ENCODE data around the gene PLXND1.

Gene PLXND1

DNA sequence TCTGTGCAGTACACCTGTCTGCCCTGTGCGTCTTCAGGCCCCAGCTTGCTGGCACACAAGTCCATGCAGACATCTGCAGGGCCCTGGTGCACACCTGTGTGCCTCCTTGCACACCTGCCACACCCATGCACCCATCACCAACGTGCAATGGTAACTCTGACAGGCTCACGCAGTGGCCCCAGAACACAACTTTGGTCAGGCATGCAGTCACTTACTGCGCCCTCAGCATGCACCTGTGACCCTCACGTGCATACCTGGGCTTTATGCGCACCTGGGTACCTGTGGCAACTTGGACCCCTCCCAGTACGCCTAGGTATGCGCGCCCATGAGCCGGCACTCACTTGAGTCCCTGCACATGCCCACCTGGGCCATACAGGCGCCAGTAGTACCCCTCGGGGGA, 1.7 kb downstream of the PLXND1 start:
- no peaks in the 10 kb centered on the region for H3K9me3 Mint-ChIP-seq
- H3K27me3 Mint-ChIP-seq, result peaks cover 38% of the 10 kb centered on the region
- ATAC-seq, result no peak
- H3K4me1 Mint-ChIP-seq, result peaks cover 9% of the 10 kb centered on the region
- H3K4me3 Mint-ChIP-seq, result no peak overlapping the region
- no peaks in the 10 kb centered on the region for H3K36me3 Mint-ChIP-seq (ENCODE audit: low read depth)
- no peak for DNase-seq
- no peak overlapping the region for H3K27ac Mint-ChIP-seq

DNA sequence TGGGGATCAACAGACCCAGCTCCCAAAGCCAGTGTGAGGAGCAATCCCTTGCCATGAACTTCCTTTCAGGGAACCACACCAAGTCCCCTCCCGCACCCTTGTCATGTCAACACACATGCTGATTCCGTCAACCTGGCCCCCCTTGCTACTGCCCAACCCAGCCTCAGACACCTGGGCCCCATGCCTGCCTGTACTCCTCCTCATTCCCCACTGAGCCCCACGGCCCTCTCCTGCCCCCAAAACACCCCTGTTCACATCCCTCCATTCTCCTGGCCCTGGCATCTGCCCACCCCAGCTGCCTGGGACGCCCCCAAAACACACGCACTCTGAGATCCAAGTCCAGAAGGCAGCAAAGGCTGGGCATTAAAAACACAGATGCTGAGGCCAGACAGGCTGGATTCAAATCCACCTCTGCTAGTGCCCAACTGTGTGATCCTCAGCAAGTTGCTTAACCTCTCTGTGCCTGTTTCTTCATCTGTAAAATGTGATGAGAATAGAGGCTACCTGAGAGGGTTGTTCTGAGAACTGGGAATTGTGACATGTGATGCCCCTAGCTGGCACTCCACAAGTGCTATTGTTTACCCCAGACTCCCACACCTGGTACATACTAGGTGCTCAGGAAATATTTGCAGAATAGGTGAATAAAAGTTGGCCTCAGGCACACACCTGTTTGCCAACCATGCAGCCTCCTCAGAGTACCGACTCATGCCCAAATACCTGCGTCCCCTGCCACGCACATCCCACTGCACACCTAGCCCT, 2.3 kb downstream of the PLXND1 start:
- ATAC-seq (no peak), DNase-seq (no peak)
- Mint-ChIP-seq H3K4me1 (peaks cover 12% of the 10 kb centered on the region), H3K9me3 (no peaks in the 10 kb centered on the region), H3K4me3 (no peak overlapping the region), H3K27ac (no peak overlapping the region), H3K36me3 (ENCODE audit: low read depth) (no peaks in the 10 kb centered on the region), H3K27me3 (peaks cover 34% of the 10 kb centered on the region)

DNA sequence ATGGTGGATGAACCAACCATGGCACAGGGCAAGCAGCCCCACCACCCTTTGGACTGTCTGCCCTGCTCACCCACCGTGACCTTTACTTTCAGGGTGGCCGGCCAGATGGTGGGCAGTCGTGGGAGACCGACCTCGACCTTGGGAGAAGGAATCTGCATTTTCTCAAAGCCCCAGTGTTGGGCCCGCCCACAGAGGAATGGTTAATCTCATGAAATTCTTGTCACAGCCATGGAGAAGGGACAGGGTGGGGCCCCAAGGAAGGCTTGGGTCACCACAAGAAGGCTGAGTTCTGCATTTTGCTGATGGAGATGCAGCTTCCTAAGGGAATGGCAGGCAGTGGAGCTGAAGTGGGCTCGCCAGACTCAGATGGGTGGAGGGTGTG, 2.9 kb downstream of the PLXND1 start:
- Mint-ChIP-seq H3K36me3 (ENCODE audit: low read depth) (no peaks in the 10 kb centered on the region), H3K4me3 (no peak overlapping the region), H3K27ac (no peak overlapping the region), H3K9me3 (no peaks in the 10 kb centered on the region), H3K4me1 (peaks cover 12% of the 10 kb centered on the region), H3K27me3 (peaks cover 30% of the 10 kb centered on the region)
- DNase-seq (no peak), ATAC-seq (no peak)

GRCh38 chr3:129602730-129603560, 3.5 kb downstream of the PLXND1 start:
- ATAC-seq (no peak), DNase-seq (no peak)
- H3K27me3 Mint-ChIP-seq, result peaks cover 27% of the 10 kb centered on the region
- H3K4me3 Mint-ChIP-seq, result no peak overlapping the region
- no peak overlapping the region for H3K27ac Mint-ChIP-seq
- H3K36me3 Mint-ChIP-seq (ENCODE audit: low read depth), result no peaks in the 10 kb centered on the region
- H3K9me3 Mint-ChIP-seq, result no peaks in the 10 kb centered on the region
- H3K4me1 Mint-ChIP-seq, result peaks cover 12% of the 10 kb centered on the region

DNA sequence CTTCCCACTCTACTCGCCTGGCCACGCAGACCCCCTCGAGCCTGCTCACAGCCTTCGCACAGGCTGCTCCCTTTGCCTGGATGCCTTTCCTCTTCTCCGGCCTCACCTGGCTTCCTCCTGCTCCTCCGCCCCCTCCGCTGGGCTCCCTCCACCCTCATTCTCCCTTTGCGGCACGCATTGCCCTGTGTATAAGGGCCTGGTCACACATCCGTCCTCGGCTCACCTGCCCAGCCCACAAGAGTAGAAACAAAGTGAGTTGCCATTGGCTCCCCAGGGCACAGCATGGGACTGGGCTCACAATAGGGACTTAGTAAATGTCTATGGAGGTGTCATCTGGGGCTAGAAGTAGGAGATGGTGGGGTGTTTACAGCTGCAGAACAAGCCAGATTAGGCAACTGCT, 4.2 kb downstream of the PLXND1 start:
- Mint-ChIP-seq H3K4me3 (no peak overlapping the region), H3K36me3 (ENCODE audit: low read depth) (no peaks in the 10 kb centered on the region), H3K4me1 (peaks cover 12% of the 10 kb centered on the region), H3K27ac (no peak overlapping the region), H3K27me3 (peaks cover 23% of the 10 kb centered on the region), H3K9me3 (no peaks in the 10 kb centered on the region)
- no peak for DNase-seq
- ATAC-seq, result no peak

DNA sequence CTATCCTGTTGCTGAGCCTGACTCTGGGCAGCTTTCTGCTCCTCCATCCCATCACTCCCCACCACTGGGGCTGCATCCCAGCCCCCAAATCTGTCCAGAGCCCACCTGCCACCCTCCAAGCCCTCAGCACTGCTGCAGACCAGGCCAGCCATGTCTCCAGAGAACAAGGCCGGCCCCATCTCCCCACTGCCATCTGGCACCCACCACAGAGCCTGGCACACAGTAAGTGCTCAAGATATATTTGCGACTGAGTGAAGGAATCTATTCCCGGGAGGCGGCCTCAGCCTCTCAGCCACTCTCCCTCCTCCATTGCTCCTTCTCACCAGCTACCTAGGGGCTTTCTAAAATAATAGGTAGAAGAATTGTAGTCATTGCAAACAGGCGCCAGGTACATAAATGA, 4.8 kb downstream of the PLXND1 start:
- H3K27me3 Mint-ChIP-seq, result peaks cover 18% of the 10 kb centered on the region
- H3K27ac Mint-ChIP-seq, result no peak overlapping the region
- ATAC-seq, result no peak
- no peaks in the 10 kb centered on the region for H3K36me3 Mint-ChIP-seq (ENCODE audit: low read depth)
- H3K4me3 Mint-ChIP-seq, result no peak overlapping the region
- H3K4me1 Mint-ChIP-seq, result peaks cover 8% of the 10 kb centered on the region
- H3K9me3 Mint-ChIP-seq, result no peaks in the 10 kb centered on the region
- no peak for DNase-seq

GRCh38 chr3:129600348-129600747, 6.1 kb downstream of the PLXND1 start:
- no peak for ATAC-seq
- no peak for DNase-seq
- Mint-ChIP-seq H3K27ac (no peak overlapping the region), H3K4me3 (no peak overlapping the region), H3K9me3 (no peaks in the 10 kb centered on the region), H3K27me3 (peaks cover 14% of the 10 kb centered on the region), H3K4me1 (peaks cover 5% of the 10 kb centered on the region), H3K36me3 (ENCODE audit: low read depth) (no peaks in the 10 kb centered on the region)

DNA sequence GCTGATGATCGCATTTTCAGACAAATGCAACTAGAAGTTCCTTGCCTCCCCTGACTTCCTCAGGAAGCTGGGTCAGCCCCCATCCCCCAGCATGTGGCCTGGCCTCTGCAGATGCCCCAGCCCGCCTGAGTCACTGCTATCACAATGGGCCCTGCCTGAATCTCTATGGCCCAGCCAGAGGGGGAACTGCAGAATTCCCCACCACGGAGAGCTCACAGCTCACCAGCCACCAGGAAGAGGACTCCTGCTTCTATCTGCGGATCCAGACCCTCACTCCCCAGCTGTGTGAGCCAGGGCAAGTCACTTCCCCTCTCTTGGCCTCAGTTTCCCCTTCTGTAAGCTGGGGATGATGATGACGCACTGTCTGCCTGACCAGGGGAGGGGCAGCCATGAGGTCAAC, 6.9 kb downstream of the PLXND1 start:
- Mint-ChIP-seq H3K27me3 (peaks cover 14% of the 10 kb centered on the region), H3K4me3 (no peak overlapping the region), H3K27ac (no peak overlapping the region), H3K4me1 (peaks cover 8% of the 10 kb centered on the region), H3K9me3 (no peaks in the 10 kb centered on the region), H3K36me3 (ENCODE audit: low read depth) (no peaks in the 10 kb centered on the region)
- ATAC-seq, result no peak
- DNase-seq, result no peak

- no peak for ATAC-seq
- Mint-ChIP-seq H3K4me1 (peaks cover 11% of the 10 kb centered on the region), H3K27ac (no peak overlapping the region), H3K27me3 (peaks cover 9% of the 10 kb centered on the region), H3K4me3 (no peak overlapping the region), H3K9me3 (no peaks in the 10 kb centered on the region), H3K36me3 (ENCODE audit: low read depth) (no peaks in the 10 kb centered on the region)
- DNase-seq, result no peak
These were observed 7.4 kb downstream of the PLXND1 start for GRCh38 chr3:129599073-129599472.

GRCh38 chr3:129598484-129598883, 8.0 kb downstream of the PLXND1 start:
- Mint-ChIP-seq H3K9me3 (no peaks in the 10 kb centered on the region), H3K27ac (no peak overlapping the region), H3K4me1 (peaks cover 17% of the 10 kb centered on the region), H3K36me3 (ENCODE audit: low read depth) (no peaks in the 10 kb centered on the region), H3K4me3 (no peak overlapping the region), H3K27me3 (peaks cover 9% of the 10 kb centered on the region)
- no peak for DNase-seq
- no peak for ATAC-seq

- no peak for ATAC-seq
- Mint-ChIP-seq H3K36me3 (ENCODE audit: low read depth) (no peaks in the 10 kb centered on the region), H3K27ac (no peak overlapping the region), H3K4me1 (peaks cover 22% of the 10 kb centered on the region), H3K4me3 (no peak overlapping the region), H3K27me3 (peaks cover 14% of the 10 kb centered on the region), H3K9me3 (no peaks in the 10 kb centered on the region)
- no peak for DNase-seq
These were observed 8.5 kb downstream of the PLXND1 start for GRCh38 chr3:129598000-129598381.

GRCh38 chr3:129597087-129597999, 9.1 kb downstream of the PLXND1 start:
- Mint-ChIP-seq H3K4me1 (peaks cover 25% of the 10 kb centered on the region), H3K36me3 (ENCODE audit: low read depth) (no peaks in the 10 kb centered on the region), H3K27me3 (peaks cover 13% of the 10 kb centered on the region), H3K27ac (no peak overlapping the region), H3K4me3 (no peak overlapping the region), H3K9me3 (no peaks in the 10 kb centered on the region)
- DNase-seq (no peak), ATAC-seq (no peak)

DNA sequence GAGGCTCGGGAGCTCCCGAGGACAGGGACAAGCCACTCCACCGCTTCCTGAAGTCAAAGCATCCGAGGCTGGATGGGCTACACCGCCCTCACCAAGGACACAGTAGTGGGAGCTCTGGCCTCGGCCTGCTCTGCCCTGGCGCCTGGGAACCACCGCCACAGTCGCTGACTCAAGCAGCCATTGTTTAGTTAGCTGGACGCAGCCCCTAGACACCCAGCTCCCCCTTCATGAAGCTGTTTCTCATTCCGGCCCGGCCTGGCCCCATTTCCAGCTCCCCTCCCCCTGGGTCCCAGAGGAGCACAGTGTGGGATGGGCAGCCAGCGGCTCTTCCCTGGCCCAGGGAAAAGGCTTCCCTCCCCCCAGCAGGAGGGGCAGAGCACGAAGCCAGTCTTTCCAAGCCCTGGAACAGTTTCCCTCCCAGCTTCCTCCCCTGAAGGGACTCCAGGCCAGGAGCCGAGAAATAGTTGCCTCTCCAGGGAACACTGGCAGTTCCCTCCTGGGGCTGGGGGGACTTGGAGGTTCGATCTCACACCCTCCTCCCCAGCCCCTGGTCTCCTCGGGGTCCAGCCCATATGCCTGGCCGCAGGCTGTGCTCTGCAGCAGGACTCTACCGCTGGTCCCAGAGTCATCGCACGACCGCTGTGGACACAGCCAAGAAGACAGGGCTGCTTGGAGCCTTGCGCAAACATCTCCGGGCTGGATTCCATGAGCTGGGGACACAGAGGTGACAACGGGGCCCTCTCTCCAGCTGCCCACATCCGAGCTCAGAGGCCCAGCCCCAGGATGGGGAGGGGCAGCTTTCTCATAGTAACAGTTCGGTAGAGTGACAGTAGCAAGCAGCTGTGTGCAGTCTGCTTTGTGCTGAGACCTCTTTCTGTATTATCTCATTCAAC, 10.0 kb downstream of the PLXND1 start:
- Mint-ChIP-seq H3K4me3 (no peak overlapping the region), H3K27me3 (peaks cover 12% of the 10 kb centered on the region), H3K4me1 (peaks cover 25% of the 10 kb centered on the region), H3K27ac (no peak overlapping the region), H3K36me3 (ENCODE audit: low read depth) (no peaks in the 10 kb centered on the region), H3K9me3 (no peaks in the 10 kb centered on the region)
- ATAC-seq, result no peak
- DNase-seq, result no peak

Data from activated naive CD8-positive, alpha-beta T cell treated with anti-CD3 and anti-CD28 coated beads, Interleukin-2, amount 50 U/mL, for 24 hours (primary cell).